ENCODE measurements around the gene HYAL1.

The HYAL1 gene

GRCh38 chr3:50259432-50260026 is 43.8 kb downstream of the HYAL1 start:
- DNase-seq (ENCODE audit: extremely low read depth, low read depth) = no peak
- no peak for TF ChIP-seq CTCF (IDR thresholded peaks at IDR 0.05; ENCODE audit: low read depth, low read length, missing control alignments)
- H3K4me3 ChIP-seq (replicated peaks; ENCODE audit: low read depth, low read length) = no peak overlapping the region

- DNase-seq (ENCODE audit: extremely low read depth, low read depth) = no peak
- no peak overlapping the region for H3K4me3 ChIP-seq (replicated peaks; ENCODE audit: low read depth, low read length)
- TF ChIP-seq CTCF (IDR thresholded peaks at IDR 0.05; ENCODE audit: low read depth, low read length, missing control alignments) = no peak
Measured at GRCh38 chr3:50258979-50259378, 44.4 kb downstream of the HYAL1 start.

- no peak for DNase-seq (ENCODE audit: extremely low read depth, low read depth)
- no peak overlapping the region for H3K4me3 ChIP-seq (replicated peaks; ENCODE audit: low read depth, low read length)
- TF ChIP-seq CTCF (IDR thresholded peaks at IDR 0.05; ENCODE audit: low read depth, low read length, missing control alignments) = no peak
Measured at GRCh38 chr3:50258029-50258680, 45.2 kb downstream of the HYAL1 start.

- no peak overlapping the region for H3K4me3 ChIP-seq (replicated peaks; ENCODE audit: low read depth, low read length)
- TF ChIP-seq CTCF (IDR thresholded peaks at IDR 0.05; ENCODE audit: low read depth, low read length, missing control alignments) = peak; percentile 73
- no peak for DNase-seq (ENCODE audit: extremely low read depth, low read depth)
Measured at GRCh38 chr3:50256978-50257890, 46.1 kb downstream of the HYAL1 start.

GRCh38 chr3:50255251-50255615 is 48.1 kb downstream of the HYAL1 start:
- no peak overlapping the region for H3K4me3 ChIP-seq (replicated peaks; ENCODE audit: low read depth, low read length)
- no peak for DNase-seq (ENCODE audit: extremely low read depth, low read depth)
- TF ChIP-seq CTCF (IDR thresholded peaks at IDR 0.05; ENCODE audit: low read depth, low read length, missing control alignments) = no peak

- TF ChIP-seq CTCF (IDR thresholded peaks at IDR 0.05; ENCODE audit: low read depth, low read length, missing control alignments) = no peak
- no peak for DNase-seq (ENCODE audit: extremely low read depth, low read depth)
- H3K4me3 ChIP-seq (replicated peaks; ENCODE audit: low read depth, low read length) = no peak overlapping the region
Measured at GRCh38 chr3:50254577-50255250, 48.7 kb downstream of the HYAL1 start.
